ENCODE data around the gene PLA2G2F.

Gene PLA2G2F

GRCh38 chr1:20141001-20141400 lies 1.9 kb downstream of the PLA2G2F start:
- FAIRE-seq: no peak

GRCh38 chr1:20141466-20141865 lies 2.3 kb downstream of the PLA2G2F start:
- FAIRE-seq: no peak

More at GRCh38 chr1:20141001-20141400, 1.9 kb downstream of the PLA2G2F start:
- no peak for DNase-seq (ENCODE audit: insufficient read length, low spot score)

DNA sequence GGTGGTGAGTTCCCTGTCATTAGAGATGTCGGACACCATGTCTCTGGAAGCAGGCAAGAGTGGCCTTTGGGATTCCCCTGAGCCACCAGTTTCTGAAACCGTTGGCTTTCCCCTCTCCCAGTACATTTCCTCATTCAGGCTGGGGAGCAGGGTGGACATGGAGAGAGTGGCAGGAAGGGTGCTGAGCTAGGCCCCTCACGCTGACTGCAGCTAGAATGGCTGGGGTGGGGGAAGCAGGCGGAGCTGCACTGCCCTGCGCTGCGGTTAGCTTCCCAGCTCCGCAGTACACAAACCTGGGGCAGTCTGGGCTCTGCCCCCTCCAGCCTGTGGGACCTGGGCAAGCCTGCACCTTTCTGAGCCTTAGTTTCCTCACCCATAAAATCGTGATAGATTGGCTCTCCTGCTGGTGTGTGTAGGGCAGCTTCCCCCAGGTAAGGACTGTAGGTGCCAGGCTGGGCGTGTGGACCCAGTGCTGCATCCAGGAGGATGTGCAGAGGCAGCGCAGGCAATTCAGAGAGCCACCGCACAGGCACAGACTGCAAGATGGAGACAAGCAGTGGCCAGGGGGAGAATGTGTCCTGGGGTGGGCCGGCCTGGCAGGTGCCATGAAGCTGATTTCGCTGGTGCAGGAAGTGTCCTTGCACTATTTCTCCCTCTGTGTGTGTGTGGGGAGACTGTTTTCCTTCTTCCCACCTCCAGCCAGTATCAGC lies 3.0 kb downstream of the PLA2G2F start:
- DNase-seq (ENCODE audit: insufficient read length, low spot score) (no peak), FAIRE-seq (no peak)

More at GRCh38 chr1:20141466-20141865, 2.3 kb downstream of the PLA2G2F start:
- DNase-seq (ENCODE audit: insufficient read length, low spot score): no peak

GRCh38 chr1:20143318-20143717 lies 4.2 kb downstream of the PLA2G2F start:
- no peak for FAIRE-seq
- DNase-seq (ENCODE audit: insufficient read length, low spot score): no peak

- FAIRE-seq (no peak), DNase-seq (ENCODE audit: insufficient read length, low spot score) (no peak)
These were observed 4.8 kb downstream of the PLA2G2F start for GRCh38 chr1:20143734-20144565.

DNA sequence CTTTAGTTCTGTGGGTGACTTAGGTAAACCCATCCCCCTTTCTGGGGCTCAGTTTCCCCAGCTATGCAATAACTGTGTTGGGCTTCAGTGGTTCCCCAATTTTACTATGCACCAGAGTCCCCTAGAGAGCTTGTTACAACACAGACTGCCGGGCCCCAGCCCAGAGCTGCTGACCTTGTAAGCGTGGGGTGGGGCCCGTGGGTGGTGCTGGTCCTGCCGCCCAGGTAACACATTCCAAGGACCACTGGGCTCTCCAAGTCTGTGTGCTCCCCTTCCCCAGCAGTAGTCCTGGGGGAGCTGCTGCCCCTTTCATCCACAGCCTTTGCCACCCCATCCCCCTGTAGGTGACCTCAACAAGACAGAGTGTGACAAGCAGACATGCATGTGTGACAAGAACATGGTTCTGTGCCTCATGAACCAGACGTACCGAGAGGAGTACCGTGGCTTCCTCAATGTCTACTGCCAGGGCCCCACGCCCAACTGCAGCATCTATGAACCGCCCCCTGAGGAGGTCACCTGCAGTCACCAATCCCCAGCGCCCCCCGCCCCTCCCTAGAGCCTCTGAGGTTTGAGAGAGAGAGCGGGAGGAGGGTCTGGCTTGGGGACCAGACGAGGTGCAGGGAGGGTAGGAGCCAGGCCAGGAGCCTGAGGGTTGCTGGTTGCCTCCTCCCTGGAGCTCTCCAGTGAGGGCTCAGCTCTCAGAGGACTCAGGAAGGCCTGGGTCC lies 8.9 kb downstream of the PLA2G2F start:
- DNase-seq (ENCODE audit: insufficient read length, low spot score): no peak

DNA sequence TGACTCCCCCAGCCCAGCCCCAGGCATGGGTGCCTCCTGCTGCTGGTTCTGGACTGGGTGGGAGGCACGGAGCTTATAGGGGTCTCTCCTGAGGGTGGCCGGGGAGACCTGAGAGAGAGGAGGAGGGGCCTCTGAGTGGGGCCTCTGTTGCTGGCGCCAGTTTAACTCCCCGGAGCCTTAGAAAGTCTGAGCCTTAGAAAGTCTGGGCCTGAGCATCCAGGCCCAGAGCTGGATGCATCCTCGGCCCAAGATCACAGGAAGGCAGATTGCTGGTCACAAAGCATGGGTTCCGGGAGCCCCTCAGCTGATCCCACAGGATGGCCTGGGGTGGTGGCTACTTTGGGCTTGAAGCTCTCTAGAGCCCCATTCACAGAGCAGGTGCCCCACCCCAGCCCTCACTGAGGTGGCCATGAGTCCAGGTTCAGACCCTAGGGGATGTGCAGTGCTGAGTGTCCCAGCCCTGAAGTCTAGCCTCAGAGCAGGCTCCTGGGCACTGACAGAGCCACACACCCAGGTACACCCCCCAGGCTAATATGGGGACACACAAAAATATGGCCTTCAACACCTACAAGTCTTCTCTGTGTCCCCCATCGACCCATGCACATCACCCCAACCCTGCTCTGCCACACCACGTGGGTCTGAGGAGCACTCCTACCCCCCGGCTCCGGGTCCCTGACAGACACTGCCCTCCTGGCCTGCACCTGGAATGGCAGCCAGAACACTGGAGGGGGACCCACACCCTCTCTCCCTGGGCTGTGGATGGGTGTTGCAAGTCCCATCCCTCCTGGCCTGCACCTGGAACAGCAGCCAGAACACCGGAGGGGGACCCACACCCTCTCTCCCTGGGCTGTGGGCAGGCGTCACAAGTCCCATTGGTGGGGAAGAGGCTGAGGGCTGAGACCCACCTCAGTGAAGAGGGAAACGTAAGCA lies 9.7 kb downstream of the PLA2G2F start:
- FAIRE-seq (no peak), DNase-seq (ENCODE audit: insufficient read length, low spot score) (no peak)

More for the DNA sequence above, 8.9 kb downstream of the PLA2G2F start:
- FAIRE-seq: no peak

- DNase-seq (ENCODE audit: insufficient read length, low spot score) (no peak), FAIRE-seq (no peak)
These were observed 10.6 kb downstream of the PLA2G2F start for GRCh38 chr1:20149601-20150325.

DNA sequence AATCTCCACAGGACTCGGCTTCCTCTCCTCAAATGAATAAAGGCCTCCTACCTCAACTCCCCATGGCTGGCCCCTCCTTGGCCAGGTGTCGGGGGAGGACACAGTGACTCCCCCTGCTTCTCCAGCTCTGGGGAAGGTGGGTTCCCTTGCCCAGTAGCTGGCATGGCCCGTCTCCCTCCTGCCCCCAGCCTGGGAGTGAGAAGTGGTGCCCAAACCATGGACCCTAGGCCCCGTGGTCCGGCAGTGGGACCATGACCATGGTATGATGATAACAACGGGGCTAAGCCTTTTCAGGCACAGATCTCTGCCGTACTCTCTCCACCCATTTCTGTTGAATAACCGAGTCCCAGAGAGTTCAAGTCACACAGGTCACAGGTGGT lies 11.2 kb downstream of the PLA2G2F start:
- FAIRE-seq (no peak), DNase-seq (ENCODE audit: insufficient read length, low spot score) (no peak)

- no peak for FAIRE-seq
- DNase-seq (ENCODE audit: insufficient read length, low spot score): no peak
These were observed 11.8 kb downstream of the PLA2G2F start for GRCh38 chr1:20150969-20151368.

- peak; percentile 91 for DNase-seq (ENCODE audit: insufficient read length, low spot score)
- FAIRE-seq: peak; percentile 92
These were observed 12.9 kb downstream of the PLA2G2F start for GRCh38 chr1:20151906-20152598.

GRCh38 chr1:20152599-20152930 lies 13.4 kb downstream of the PLA2G2F start:
- DNase-seq (ENCODE audit: insufficient read length, low spot score) (no peak), FAIRE-seq (no peak)

DNA sequence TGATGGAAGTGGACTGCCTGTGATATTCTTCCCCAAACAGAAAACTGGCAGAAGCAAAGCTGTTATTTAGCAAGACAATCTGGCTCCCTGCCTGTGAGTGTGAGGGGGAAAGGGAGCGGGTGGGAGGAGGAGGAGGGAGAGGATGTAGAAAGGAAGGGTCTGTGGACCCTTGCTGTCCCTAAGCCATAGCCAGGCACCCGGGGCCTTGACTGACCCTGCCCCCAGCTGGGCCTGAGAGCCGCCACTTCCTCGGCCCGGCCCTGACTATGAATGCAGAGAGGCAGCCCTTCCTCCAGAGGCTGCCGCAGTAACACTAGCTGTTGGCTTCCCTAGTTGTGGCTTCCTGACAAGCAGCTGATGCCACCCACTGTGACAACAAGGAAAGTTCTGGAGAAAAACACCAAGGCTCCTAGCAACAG lies 13.9 kb downstream of the PLA2G2F start:
- DNase-seq (ENCODE audit: insufficient read length, low spot score): no peak
- FAIRE-seq: no peak

GRCh38 chr1:20154301-20154831 lies 15.2 kb downstream of the PLA2G2F start:
- FAIRE-seq: no peak
- DNase-seq (ENCODE audit: insufficient read length, low spot score): no peak

DNA sequence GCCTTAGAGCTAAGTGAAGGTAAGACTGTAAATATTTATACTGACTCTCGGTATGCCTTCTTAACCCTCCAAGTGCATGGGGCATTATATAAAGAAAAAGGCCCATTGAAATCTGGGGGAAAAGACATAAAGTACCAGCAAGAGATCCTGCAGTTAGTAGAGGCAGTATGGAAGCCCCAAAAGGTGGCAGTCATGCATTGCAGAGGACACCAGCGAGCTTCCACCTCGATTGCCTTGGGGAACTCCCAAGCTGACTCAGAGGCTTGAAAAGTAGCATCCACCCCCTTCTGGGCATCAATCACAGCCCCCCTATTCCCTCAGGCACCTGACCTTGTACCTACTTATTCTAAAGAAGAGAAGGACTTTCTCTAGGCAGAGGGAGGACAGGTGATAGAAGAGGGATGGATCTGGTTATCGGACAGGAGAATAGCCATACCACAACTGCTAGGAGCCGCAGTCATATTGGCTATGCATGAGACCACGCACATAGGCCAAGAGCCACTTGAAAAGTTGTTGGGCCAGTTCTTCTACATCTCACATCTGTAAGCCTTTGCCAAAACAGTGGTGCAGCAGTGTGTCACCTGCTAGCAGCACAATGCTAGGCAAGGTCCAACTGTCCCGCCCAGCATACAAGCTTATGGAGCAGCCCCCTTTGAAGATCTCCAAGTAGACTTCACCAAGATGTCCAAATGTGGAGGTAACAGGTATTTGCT lies 19.4 kb downstream of the PLA2G2F start:
- no peak for DNase-seq (ENCODE audit: insufficient read length, low spot score)
- FAIRE-seq: no peak

DNA sequence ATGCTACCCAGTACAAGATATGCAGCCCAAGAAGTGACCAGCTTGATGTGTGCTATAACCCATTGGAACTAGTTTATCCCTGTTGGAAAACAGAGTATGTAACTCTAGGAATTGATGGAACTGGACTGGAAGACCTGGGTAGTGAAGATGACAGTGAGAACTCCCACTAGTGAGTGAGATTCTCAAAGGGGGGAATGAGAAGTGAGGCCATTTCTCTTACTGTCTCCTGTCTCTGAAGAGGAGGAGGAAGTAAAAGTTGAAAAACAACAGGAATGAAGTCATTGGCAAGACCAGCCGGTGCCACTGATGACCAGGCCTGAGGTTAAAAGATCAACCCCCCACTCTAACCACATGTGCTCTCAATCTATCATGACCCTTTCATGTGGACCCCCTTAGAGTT lies 20.9 kb downstream of the PLA2G2F start:
- DNase-seq (ENCODE audit: insufficient read length, low spot score) (no peak), FAIRE-seq (no peak)

GRCh38 chr1:20164694-20165202 lies 25.6 kb downstream of the PLA2G2F start:
- FAIRE-seq (no peak), DNase-seq (ENCODE audit: insufficient read length, low spot score) (no peak)

- no peak for FAIRE-seq
- DNase-seq (ENCODE audit: insufficient read length, low spot score): no peak
These were observed 26.4 kb downstream of the PLA2G2F start for GRCh38 chr1:20165522-20165951.

Measured in GM19239 (cell line).